Cortex of kidney (tissue), 1 donor: ENCODE measurements around the gene BCAS1.

Experiments
- DNase-seq: peaks from one replicate; lab custom pipeline; 2025; lab: John Stamatoyannopoulos, UW

Gene BCAS1

GRCh38 chr20:54048891-54049545 is 21.4 kb downstream of the BCAS1 start:
- DNase-seq = no peak

GRCh38 chr20:54048481-54048880 is 21.9 kb downstream of the BCAS1 start:
- no peak for DNase-seq

DNA sequence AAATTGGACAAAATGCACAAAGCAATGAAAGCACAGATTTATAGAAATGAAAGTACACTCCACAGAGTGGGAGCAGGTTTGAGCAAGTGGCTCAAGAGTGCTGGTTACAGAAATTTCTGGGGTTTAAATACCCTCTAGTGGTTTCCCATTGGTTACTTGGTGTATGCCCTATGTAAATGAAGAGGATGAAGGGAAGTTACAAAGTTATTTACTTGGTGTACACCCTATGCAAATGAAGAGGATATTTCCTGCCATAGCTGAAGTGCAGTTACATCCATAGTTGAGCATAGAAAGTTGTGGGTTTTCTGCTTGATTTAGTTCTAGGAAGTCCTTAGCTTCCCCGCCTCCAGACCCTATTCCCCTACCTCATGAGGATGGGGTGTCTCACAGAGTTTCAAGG is 22.7 kb downstream of the BCAS1 start:
- no peak for DNase-seq

DNA sequence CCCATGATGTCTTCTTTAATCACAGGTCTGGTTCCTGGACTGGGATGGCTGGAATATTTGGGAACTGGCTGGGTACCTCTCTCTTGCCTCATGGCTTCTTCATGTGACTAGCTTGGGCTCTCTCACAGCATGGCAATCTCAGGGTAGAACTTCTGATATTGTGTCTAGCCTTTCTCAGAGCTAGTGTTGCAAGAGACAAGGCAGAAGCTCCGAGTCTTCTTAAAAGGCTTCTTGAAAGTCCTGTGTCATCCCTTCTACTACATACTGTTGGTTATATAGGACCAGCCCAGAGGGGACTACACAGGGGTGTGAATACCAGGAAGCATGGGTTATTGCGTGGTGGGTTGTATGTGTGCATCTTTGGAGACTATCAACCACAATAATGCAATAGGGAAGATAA is 23.3 kb downstream of the BCAS1 start:
- no peak for DNase-seq

- DNase-seq = no peak
Measured at GRCh38 chr20:54044156-54044555, 26.2 kb downstream of the BCAS1 start.

- DNase-seq = no peak
Measured at GRCh38 chr20:54043076-54043967, 27.1 kb downstream of the BCAS1 start.

DNA sequence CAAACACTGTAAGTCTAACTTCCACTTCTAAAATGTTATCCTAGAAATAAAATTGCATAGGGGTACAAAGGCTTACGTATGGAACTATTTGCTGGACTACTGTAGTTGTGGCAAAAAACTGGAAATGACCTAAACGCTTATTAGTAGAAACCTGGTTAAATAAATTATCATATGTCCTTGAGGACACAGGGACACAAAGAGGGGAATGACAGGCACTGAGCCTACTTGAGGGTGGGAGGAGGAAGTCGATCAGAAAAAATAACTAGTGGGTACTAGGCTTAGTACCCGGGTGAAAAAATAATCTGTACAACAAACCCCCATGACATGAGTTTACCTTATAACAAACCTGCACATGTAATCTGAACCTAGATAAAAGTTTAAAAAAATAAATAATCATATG is 28.4 kb downstream of the BCAS1 start:
- DNase-seq = no peak

GRCh38 chr20:54041336-54041735 is 29.1 kb downstream of the BCAS1 start:
- no peak for DNase-seq

- DNase-seq = no peak
Measured at GRCh38 chr20:54040531-54040930, 29.9 kb downstream of the BCAS1 start.

- no peak for DNase-seq
Measured at GRCh38 chr20:54038961-54039360, 31.4 kb downstream of the BCAS1 start.

- no peak for DNase-seq
Measured at GRCh38 chr20:54037525-54037924, 32.9 kb downstream of the BCAS1 start.

DNA sequence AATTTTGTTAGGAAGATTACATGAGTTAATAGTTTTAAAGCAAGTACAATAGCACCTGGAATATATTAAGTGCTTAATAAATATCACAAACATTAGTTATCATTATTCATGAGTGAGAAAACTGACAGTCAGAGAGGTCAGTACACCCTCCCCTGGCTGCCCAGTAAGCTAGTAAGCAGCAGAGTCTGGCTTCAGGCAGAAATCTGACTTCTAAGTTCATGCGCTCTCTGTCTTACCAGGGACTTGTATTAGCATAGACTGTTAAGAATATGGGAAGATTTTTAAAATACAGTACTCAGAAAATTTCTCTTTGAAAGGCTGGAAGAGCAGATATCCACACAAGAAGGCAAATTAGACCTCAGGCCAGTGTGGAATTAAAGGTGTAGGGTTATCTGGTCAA is 40.8 kb downstream of the BCAS1 start:
- no peak for DNase-seq

DNA sequence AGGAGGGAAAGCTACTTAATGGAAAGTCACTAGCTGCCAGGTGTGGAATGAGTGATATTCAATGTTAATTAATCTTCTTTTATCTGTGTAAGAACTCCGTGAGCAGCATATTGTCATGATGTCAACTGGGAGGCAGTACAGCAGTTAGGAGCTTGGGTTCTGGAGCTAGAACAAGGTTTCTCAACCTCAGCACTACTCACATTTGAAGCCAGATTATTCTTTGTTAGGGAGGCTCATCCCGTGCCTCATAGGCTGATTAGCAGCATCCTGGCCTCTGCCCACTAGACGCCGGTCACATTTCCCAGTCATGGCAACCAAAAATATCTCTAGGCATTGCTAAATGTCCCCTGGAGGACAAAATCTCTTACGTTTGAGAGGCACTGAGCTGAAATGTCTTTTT is 41.2 kb downstream of the BCAS1 start:
- DNase-seq = no peak

- no peak for DNase-seq
Measured at GRCh38 chr20:54028276-54029011, 42.0 kb downstream of the BCAS1 start.

DNA sequence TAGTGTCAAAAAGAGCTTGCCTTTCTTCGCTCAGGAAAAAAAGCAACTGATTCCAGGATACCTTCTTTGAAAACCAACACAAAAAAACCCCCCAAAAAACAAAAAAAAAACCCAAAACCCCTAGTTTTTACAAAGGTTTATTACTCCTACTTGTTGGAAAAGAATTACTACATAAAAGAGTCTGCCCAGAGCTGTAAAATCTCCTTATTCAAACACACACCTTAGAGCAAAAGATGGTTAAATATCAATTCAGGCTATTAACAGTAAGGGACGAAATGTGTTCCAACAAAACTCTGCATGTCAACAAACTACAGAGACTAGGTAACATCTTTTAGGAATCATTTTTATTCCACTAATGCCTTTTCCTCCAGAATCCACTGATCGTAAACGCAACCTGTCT is 42.7 kb downstream of the BCAS1 start:
- no peak for DNase-seq

- no peak for DNase-seq
Measured at GRCh38 chr20:54026295-54027064, 43.9 kb downstream of the BCAS1 start.

DNA sequence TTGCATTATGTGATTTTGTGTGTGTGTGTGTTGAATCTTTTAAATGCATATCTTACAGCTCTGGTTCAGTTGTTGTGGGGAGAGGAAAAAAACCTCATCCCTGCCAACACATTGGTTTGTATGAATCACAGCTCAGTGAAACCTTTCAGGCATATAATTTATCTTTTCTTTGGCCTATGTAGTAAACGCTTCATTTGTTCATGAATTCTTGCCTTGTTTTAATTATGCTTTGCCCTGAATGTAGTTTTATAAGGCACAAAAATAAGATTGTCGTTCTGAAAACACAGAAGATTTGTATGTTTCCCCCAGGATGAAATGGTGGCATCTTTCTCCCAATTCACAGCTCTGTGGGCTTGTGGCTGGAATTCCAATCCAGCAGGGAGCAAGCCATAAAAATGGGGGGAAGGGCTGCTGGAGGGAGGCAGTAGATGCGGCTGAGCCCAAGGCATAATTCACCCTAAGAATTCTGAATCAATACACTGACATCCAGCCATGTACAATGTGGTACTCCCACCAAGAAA is 45.1 kb downstream of the BCAS1 start:
- no peak for DNase-seq

GRCh38 chr20:54023406-54023805 is 47.0 kb downstream of the BCAS1 start:
- DNase-seq = no peak

GRCh38 chr20:54021446-54022235 is 48.8 kb downstream of the BCAS1 start:
- no peak for DNase-seq

DNA sequence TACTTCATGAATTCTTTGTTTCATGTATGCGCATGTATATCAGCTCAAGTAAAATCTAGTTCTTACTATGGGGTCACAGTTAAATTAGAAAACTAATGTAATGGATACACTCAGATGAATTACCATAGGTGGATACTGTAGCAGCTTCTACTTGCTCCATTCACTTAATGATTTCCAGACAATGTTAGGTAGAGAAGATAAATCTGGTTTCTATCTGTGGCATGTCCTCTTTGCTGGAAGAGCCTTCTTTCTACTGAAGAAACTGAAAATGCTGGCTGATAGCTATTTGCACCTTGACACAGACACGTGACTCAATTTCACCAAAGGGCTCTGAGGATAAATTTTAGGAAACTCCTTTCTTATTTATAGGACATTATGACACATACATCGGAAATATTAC is 49.5 kb downstream of the BCAS1 start:
- DNase-seq = no peak

DNA sequence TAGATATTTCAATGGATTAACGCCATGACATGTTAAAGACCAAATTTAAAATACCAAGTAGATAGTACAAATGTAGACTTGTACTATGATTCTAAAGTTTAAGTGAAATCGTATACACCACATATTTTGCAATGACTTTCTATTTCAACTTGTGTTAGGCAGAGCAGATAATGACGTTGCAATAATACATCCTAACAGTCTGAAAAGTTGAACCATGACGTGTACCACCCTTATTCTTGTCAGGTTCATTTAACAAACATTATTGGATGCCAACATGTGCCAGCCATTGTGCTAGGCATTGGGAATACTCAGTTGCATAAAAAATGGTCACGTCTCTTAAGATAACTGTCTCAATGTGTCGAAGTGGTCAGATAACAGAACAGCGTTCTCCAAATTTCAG is 50.0 kb downstream of the BCAS1 start:
- no peak for DNase-seq
